Measurements from ENCODE around the gene MAPKAP1. TPM values are rescaled to one million over a fixed set of nuclear protein-coding genes. Genes with fewer than 3 reads are reported as not detected.

Gene MAPKAP1
- total RNA-seq, 4 donors from 2014 or later, result 46.7 to 63.0 (median 57.9) TPM

GRCh38 chr9:125556046-125556721, 150.8 kb downstream of the MAPKAP1 start:
- H3K4me3 ChIP-seq (ENCODE audit: low read depth, poor library complexity, severe bottlenecking), result no peak overlapping the region
- TF ChIP-seq POLR2A (IDR thresholded peaks at IDR 0.05), result no peak
- TF ChIP-seq, protein P1, sequence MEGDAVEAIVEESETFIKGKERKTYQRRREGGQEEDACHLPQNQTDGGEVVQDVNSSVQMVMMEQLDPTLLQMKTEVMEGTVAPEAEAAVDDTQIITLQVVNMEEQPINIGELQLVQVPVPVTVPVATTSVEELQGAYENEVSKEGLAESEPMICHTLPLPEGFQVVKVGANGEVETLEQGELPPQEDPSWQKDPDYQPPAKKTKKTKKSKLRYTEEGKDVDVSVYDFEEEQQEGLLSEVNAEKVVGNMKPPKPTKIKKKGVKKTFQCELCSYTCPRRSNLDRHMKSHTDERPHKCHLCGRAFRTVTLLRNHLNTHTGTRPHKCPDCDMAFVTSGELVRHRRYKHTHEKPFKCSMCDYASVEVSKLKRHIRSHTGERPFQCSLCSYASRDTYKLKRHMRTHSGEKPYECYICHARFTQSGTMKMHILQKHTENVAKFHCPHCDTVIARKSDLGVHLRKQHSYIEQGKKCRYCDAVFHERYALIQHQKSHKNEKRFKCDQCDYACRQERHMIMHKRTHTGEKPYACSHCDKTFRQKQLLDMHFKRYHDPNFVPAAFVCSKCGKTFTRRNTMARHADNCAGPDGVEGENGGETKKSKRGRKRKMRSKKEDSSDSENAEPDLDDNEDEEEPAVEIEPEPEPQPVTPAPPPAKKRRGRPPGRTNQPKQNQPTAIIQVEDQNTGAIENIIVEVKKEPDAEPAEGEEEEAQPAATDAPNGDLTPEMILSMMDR (IDR thresholded peaks at IDR 0.05), result no peak
- 83 to 88% methylated on average over 7 of the region's 7 CpGs for WGBS, 2 donors
- no peak for DNase-seq (ENCODE audit: low spot score in 2 of 2)
- intact Hi-C loops (cut with DNase I; ENCODE audit: low total_unique reads), result loop anchor here (10.0 kb wide), 1 partner anchor 669 kb away; no protein-coding TSS in a partner anchor

DNA sequence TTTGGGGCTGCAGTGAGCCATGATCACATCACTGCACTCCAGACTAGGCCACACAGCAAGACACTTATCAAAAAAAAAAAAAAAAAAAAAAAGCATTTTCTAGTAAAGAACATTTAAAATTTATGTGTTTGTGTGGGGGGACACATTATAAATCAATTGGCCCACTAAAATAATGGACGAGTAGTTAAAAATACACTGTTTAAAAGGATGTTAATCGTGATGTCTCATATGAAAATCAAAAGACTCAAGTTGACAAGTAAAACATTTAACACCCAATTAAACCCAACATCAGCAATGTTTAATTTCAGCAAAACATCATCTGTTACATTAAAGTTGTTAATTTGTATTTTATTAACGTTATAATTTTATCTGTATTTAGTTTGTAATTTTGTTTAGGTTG, 152.3 kb downstream of the MAPKAP1 start:
- TF ChIP-seq, protein P1 (IDR thresholded peaks at IDR 0.05), result no peak
- TF ChIP-seq POLR2A (IDR thresholded peaks at IDR 0.05), result no peak
- H3K4me3 ChIP-seq (ENCODE audit: low read depth, poor library complexity, severe bottlenecking), result no peak overlapping the region
- 91% methylated on average over 3 of the region's 3 CpGs for WGBS, 2 donors
- DNase-seq (ENCODE audit: low spot score in 2 of 2), result no peak
- intact Hi-C loops (cut with DNase I; ENCODE audit: low total_unique reads), result loop anchor here (10.0 kb wide), 1 partner anchor 670 kb away; no protein-coding TSS in a partner anchor

- DNase-seq (ENCODE audit: low spot score in 2 of 2), result no peak
- no peak for TF ChIP-seq POLR2A (IDR thresholded peaks at IDR 0.05)
- TF ChIP-seq, protein P1 (IDR thresholded peaks at IDR 0.05), result no peak
- 97 to 100% methylated on average over 1 of the region's 1 CpG for WGBS, 2 donors
- intact Hi-C loops (cut with DNase I; ENCODE audit: low total_unique reads), result loop anchor here (10.0 kb wide), 1 partner anchor 673 kb away; no protein-coding TSS in a partner anchor
- no peak overlapping the region for H3K4me3 ChIP-seq (ENCODE audit: low read depth, poor library complexity, severe bottlenecking)
Measured at GRCh38 chr9:125551781-125552180, 155.2 kb downstream of the MAPKAP1 start.

GRCh38 chr9:125549891-125550885, 156.8 kb downstream of the MAPKAP1 start:
- TF ChIP-seq, protein P1 (IDR thresholded peaks at IDR 0.05), result no peak
- no peak for TF ChIP-seq POLR2A (IDR thresholded peaks at IDR 0.05)
- H3K4me3 ChIP-seq (ENCODE audit: low read depth, poor library complexity, severe bottlenecking), result no peak overlapping the region
- WGBS, 2 donors, result 41 to 44% methylated on average over 9 of the region's 9 CpGs
- intact Hi-C loops (cut with DNase I; ENCODE audit: low total_unique reads), result loop anchor here (10.0 kb wide), 1 partner anchor 675 kb away; no protein-coding TSS in a partner anchor
- DNase-seq (ENCODE audit: low spot score in 2 of 2), result no peak

GRCh38 chr9:125549465-125549871, 157.5 kb downstream of the MAPKAP1 start:
- intact Hi-C loops (cut with DNase I; ENCODE audit: low total_unique reads), result no loop called here
- 29 to 34% methylated on average over 7 of the region's 7 CpGs for WGBS, 2 donors
- peak; percentile 51 to 88 for DNase-seq (ENCODE audit: low spot score in 2 of 2)
- no peak overlapping the region for H3K4me3 ChIP-seq (ENCODE audit: low read depth, poor library complexity, severe bottlenecking)
- TF ChIP-seq, protein P1 (IDR thresholded peaks at IDR 0.05), result no peak
- TF ChIP-seq POLR2A (IDR thresholded peaks at IDR 0.05), result no peak
